Kidney capillary endothelial cell (primary cell): ENCODE data around the gene RAPGEF1.

Source experiments
- DNase-seq: peaks from one replicate; pipeline ENCODE4 v3.0.0-alpha.2; 2018; ENCODE audit warnings: low spot score

The RAPGEF1 gene

GRCh38 chr9:131606896-131607567 is 132.8 kb downstream of the RAPGEF1 start:
- DNase-seq: no peak

GRCh38 chr9:131605770-131606590 is 133.9 kb downstream of the RAPGEF1 start:
- no peak for DNase-seq

GRCh38 chr9:131603711-131604439 is 136.0 kb downstream of the RAPGEF1 start:
- DNase-seq: no peak

DNA sequence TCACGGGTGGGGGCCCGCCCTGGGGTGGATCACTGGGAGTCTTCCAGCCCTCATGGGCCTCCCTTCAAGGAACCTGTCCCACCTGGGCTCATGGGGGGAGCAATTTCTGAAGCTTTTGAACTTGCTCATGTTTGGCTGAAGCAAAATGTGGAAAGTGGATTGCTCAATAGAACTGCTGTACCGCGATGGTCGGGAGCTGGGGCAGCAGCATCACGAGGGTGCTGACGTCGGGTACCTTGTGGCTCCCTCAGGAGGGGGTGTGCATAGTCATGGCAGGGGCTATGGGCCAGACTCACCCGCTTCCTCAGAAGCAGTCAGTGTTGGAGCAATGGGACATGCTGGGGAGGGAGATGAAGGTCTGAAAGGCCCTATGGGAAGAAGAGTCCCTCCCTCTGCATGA is 136.7 kb downstream of the RAPGEF1 start:
- DNase-seq: no peak

DNA sequence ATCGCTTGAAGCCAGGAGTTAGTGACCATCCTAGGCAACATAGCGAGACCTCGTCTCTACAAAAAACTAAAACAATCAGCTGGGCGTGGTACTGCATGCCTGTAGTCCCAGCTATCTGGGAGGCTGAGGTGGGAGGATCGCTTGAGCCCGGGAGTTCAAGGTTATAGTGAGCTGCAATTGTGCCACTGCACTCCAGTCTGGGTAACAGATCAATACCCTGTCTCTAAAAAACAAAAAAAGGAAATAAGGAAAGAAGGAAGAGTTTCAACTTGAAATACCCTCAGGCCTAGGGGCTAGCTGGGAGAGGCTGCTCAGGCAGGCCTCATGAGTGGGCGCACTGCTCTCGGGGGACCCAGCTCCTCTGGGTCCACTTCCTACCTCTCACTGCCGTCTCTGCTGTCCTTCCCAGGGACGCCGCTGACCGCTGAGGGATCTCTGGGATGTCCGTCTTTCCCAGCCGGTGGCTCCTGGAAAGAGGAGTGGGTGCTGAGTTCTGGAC is 138.1 kb downstream of the RAPGEF1 start:
- DNase-seq: no peak

GRCh38 chr9:131598121-131598520 is 141.8 kb downstream of the RAPGEF1 start:
- DNase-seq: no peak

GRCh38 chr9:131597246-131597645 is 142.6 kb downstream of the RAPGEF1 start:
- no peak for DNase-seq

- DNase-seq: no peak
These were observed 143.5 kb downstream of the RAPGEF1 start for GRCh38 chr9:131596430-131596743.

DNA sequence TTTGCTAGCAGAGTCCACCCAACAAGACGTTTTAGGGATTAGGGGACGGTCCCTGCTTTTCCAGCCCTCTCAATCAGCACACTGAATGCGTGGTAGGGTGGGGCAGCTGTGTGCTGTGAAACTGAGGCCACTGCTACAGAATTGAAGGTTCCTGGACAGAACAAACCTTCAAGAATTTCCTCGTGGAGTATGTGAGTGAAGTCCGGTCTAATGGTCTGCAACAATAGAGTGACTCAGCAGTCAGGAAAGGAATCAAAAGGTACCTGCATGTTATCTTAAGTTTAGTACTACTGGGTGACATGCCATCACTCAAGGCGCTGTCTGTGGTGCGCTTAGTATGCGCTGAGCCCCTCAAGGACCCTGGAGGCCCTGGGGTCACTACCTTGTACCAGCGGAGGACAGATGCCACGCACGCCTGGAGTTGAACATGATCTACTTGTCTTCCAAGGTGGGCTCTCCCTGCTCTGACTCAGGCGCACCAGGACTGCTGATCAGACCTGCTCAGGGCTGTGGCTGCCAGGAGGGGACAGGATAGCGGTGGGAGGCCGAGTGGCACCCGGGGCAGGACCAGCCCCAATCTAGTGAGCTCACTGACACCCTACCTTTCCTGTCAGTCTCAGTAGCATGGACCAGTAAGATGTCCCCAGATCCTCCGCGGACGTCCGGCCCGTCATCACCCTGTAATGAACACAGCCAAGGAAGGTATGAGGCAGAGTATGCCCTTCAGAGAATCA is 144.0 kb downstream of the RAPGEF1 start:
- peak; percentile 12 for DNase-seq

DNA sequence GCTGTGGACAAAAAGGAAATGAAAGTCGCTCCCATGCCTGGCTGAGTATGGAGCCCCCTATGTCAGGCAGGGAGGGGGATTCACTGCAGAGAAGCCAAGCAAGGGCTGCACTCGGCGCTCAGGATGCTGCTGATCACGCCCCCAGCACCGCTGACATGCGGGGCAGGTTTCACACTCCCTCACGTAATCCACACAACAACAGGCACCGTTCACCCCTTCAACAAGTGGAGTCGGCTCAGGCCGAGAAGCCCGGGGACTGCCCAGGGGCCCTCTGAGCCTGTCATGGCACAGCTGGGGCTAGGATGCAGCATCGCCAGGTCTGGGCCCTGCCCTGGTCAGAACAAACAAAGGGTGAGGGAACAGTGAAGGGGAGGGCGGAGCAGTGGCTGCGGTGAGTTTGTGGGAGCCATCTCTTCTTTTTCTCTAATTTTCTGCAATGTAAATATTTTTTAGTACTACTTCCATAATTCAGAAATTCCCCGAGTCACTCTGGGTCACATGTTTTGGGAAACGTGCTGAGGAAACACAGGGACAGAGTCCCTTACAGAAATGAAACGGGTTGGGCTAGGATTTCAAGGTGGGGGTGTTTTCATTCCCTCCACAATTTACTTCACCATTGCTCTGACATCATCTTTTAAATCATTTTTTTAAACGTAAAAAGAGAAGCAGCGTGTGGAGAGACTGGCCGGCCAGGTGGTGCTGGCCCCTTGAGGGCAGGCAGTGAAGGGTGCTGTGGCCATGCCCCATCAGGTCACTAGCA is 144.8 kb downstream of the RAPGEF1 start:
- DNase-seq: no peak

GRCh38 chr9:131593936-131594665 is 145.8 kb downstream of the RAPGEF1 start:
- no peak for DNase-seq

GRCh38 chr9:131593091-131593820 is 146.6 kb downstream of the RAPGEF1 start:
- no peak for DNase-seq

- DNase-seq: no peak
These were observed 148.0 kb downstream of the RAPGEF1 start for GRCh38 chr9:131591845-131592208.

DNA sequence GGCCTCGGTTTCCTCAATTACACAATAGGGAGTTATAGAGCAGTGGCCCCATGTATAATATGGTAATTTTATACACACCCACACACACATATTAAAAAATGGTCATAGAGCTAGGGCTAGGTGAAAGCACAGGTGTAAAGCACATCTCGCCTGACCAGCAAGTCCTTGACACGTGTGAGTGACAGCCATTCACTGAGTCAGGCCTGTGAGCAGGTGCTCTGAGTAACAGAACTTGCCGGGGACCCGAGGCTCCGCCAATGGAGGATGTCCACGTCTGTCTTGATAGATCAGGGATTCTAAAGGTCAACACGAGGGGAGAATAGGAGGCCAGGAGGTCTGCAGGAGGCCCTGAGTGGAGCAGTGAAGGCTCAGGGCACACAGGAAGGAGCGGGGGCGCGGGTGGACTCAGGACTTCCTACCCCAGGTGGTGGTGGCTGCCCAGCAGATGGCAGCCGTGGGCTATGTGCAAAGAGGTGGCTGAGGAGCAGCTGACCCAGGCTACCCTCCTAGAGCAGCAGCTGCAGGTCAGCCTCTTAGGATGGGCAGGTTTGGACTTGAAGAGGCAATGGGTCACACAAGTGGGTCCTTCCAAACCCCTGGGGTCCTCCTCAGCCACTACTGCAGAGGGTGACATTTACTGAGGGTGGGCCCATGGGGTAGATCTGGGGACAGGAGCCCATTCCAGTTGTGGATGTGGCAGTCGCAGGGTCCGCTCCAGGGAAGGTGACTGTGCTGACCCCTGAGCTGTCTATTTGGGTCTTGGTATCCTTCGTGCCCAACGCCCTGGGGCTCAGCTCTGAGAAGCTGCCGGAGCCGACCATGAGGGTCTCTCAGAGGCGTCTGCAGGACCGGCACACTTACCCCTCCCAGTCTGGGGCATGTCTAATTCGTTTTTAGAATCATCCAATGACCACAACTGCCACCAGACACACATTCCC is 148.7 kb downstream of the RAPGEF1 start:
- DNase-seq: peak; percentile 42

DNA sequence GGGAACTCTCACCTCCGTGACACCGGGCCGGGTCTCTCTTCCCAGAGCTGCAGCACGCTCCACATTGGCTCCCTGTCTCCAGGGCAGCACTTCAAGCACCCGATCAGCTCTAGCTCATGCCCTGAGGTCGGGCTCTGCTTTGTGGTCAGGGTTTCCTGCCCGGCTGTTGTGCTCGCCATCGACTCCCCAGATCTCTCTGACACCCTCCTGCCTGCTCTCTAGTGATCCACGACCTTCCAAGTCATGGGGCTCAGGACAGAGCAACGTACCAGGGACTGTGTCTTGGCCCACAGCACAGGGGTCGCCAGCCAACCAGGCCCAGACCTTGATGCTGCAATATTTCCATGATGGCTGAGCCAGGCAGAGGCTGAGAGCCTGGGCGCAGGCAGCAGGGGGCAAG is 149.4 kb downstream of the RAPGEF1 start:
- no peak for DNase-seq

DNA sequence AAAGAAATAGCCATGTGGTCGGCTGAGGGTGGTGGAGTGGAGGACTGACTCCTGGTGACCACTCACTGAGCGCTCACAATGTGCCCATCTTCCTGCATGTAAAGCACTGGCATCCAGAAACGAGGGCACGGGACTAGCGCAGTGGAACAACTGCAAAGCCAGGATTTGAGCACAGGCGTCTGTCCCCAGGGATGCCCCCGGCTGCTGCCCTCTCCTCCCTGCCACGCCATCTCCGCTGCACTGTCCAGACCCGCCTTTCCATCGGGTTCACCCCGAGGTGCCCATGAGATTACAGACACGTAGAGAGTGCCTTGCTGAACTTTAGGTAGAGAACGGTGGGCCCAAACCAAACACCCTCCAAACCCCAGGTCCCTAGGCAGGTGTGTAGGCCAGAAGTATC is 149.9 kb downstream of the RAPGEF1 start:
- DNase-seq: no peak

- DNase-seq: no peak
These were observed 150.7 kb downstream of the RAPGEF1 start for GRCh38 chr9:131589124-131589711.

GRCh38 chr9:131588396-131588795 is 151.5 kb downstream of the RAPGEF1 start:
- DNase-seq: no peak

- no peak for DNase-seq
These were observed 152.0 kb downstream of the RAPGEF1 start for GRCh38 chr9:131587906-131588305.
